NCI-H82 treated with DMSO at 0.1 percent for 48 hours (cell line): ENCODE data around the gene C10orf53.

Experiments used
- DNase-seq: peaks from one replicate; lab custom pipeline; 2025; ENCODE audit not compliant: unreplicated experiment; lab: John Stamatoyannopoulos, UW

Gene C10orf53, protein sequence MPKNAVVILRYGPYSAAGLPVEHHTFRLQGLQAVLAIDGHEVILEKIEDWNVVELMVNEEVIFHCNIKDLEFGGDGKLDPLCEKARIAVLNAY

DNA sequence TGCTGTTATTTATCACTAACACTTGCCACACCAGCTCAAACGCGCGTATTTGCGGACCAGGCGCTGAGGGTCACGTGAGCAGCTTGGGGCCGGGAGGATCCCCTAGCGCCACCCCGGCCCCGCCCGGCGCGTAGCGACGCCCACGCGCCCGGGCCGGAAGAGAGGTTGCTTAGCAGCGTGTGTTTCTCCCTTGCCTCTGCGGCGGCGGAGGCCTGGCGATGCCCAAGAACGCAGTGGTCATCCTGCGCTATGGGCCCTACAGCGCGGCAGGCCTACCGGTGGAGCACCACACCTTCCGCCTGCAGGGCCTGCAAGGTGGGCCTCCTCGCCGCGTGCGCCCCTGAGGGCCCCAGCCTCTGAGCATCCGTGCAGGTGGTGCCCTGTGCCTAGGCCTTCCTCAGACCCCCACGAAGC lies at the start of gene C10orf53:
Gene C10orf53, plus strand, starts transcription at position 172 of the 414 bp plus-strand sequence. Its CDS starts 47 bp downstream, at position 219.
- peak; percentile 12 for DNase-seq

DNA sequence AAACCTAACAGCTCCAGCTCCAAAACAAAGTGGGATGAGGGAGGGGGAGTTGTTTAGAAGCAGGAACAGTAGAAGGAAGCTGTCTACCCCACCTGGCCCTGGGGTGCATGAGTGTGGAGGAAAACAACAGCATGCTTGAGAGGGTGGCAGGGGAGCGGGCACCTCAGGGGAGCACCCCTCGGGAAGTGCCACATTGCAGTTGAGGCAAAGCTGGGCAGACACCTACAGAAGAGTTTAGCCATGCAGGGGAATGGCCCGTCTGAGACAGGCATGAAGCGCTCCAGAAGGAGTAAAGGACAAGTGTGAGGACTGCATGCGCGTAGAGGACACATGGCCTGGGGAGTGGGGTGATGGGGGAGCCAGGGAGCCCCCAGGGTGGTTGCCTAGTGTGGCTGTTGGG lies 47.5 kb upstream of the C10orf53 start:
- DNase-seq: no peak

DNA sequence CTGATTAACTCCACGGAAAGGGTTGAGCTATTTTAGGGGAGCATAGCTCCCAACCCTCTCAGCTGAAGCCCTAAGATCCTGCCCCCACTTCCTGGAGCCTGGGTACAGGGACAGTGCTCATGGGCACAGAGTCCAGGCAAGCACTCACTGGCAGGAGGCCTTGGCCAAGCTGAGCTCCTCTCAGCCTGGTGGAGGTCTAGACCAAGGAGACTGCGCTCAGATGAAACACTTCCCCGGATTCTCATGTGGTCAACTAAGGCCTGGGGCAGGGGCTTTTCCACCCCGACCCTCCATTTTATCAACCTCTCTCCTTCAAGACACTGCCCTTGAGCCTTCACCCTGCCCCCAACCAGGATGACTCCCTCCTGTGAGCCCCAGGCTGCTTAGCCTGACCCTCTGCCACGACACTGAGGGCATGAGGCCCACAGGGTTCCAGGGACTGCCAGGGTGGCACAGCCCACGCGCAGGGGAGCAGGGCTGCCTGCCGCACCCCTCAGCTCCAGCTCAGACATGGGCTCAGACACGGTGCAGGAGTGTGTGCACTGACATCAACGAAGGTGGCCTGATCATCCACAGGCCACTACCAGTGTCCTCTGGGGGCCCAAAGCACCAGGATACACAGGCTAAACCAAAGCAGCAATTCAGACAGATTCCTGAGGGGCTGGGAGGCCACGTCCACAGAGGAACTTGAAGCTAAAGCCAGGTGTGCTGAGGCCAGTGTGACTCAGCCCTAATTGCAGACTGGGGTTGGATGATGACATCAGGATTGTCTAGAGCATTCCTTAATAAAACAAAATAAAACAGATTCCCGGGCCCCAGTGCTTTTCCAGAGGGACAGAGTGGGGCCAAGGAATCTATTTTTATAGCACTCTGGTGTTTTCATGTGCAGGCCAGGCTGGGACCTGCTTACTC lies 46.8 kb upstream of the C10orf53 start:
- no peak for DNase-seq

DNA sequence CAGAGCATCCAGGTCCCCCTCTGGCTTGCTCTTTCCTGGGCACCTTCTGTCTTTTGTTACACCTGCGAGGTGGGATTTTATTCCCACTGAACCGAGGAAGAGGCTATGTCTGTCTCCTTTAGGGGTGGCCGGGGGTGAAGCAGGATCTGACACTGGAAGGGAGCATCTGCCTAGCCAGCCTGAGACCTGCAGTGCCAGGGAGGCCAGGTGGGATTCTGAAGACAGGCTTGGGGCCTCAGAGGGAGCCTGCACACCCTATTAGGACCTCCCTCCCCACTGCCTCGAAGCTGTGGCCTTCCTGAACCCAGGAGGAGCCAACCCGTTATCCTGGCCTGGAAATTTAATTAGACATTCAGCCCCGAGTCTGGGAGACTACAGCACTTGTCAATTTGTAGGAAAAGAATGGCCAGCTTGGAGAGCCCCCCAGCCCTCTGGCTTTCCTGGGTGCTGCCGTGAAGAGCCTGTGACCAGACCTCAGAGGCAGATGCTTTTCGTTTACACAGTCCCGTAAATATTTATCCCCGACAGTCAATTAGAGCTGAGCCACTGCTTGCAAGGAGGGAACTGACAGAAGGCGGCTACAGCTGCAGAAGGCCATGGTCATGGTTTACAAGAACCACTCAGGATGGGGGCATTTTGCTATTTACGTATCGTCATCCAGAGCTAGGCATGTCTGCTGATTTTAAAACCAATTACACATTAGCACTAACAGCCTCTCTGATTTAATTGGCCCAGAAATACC lies 46.0 kb upstream of the C10orf53 start:
- DNase-seq: peak; percentile 83

DNA sequence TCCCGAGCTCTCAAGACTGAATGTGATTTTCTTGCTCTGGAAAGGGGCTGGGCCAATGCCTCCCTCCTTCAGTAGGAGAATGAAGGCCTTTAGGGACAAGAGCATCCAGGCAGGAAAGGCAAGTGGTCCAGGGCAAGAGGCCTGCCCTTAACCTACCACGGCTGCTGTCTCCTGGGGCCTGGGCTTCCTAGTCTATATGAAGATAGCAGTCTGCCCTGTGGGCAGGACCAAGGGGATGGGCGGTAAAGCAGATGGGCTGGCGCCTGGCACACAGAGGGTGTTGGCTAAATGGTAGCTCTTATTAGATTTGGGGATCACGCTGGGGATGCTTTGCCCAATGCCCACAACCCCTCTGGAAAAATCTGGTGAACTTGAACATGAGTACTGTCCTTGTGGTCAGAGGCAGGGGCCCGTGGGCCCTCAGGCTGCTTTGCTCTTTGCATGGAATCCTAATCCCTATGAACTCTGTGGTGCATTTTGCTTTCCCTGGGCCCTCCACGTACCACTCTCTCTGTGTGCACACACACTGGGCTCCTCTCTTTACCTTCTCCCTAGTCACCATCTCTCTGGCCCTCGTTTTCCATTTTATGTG lies 45.3 kb upstream of the C10orf53 start:
- DNase-seq: no peak

DNA sequence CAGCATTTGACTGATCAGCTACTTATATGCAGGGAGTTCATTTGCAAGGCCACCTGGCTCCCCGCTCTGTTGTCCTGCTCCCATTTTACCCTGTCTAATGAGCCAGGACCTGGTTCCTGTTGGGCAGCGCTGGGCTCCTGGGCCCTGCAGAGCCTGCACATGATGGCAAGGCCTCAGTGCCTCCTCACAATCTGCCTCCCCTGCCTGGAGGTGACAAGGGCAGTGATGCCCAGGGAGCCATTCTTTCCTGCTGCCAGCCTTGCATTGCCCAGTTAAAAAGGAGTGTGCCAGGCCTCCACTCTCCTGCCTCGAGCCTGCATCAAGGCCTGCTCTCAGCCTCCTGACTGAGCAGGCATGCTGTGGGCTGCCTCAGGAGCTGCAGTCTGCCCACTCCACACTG lies 37.1 kb upstream of the C10orf53 start:
- no peak for DNase-seq

DNA sequence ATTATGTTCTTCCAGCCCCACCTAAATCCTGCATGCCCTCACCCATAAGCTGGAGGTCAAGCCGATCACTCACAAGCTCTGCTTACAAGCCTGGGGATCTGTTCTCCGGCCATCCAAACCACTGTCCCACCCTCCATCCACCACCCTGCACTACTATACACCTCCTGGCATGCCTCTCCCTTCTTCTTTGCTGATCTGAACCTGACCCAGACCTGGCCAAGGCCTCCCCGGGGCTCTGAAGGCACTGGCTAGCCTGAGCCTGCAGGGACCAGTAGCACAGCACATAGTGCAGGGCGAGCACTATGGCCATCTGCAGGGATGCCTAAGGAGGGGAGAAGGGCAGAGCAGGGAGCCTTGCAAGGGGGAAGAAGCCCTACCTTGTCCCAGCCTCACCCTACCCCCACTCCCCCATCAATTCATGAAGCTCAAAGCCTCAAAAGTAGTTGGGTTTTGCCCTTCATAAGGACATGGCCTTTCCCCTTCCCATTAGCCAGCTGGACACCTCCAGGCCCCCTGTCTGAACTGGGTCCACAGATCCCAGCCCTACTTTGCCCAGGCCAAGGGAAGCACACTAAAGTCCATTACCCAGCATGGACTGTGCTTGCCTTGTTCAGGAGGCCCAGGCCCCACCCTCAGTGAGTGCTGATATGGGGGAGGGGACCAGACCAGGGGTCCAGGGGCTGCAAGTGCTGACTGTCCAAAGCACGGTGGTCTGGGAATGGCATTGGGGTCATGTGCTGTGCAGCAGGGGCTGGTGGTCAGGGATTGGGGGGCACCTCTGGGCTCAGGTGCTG lies 36.0 kb upstream of the C10orf53 start:
- DNase-seq: no peak

DNA sequence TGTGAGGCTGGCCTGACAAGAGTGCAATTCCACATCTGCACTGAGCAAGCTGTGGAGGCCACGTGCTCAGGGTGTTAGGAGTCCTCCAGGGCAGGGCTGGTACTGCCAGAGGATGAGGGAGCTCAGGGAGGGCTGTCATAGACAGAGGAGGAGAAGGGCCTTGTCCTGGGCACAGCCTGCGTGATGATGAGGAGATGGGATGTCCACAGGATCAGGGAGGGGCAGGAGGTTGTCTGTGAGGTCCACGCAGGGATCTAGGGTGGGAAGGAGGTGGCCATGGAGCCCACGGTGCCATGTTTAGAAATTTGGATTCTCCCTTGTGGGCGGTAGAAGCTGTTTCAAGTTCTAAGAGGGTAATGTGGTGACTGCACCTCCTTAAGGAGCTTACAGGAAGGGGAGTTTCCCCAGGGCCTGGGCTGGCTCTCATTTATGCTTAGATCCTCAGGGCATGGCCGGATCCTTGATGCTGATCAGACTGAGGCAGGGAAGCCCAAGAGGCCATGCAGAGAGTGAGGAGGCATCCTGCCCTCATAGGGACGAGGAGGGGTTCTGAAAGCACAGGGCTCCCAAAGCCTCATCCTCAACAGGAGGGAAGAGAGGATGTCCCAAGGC lies 35.3 kb upstream of the C10orf53 start:
- no peak for DNase-seq

DNA sequence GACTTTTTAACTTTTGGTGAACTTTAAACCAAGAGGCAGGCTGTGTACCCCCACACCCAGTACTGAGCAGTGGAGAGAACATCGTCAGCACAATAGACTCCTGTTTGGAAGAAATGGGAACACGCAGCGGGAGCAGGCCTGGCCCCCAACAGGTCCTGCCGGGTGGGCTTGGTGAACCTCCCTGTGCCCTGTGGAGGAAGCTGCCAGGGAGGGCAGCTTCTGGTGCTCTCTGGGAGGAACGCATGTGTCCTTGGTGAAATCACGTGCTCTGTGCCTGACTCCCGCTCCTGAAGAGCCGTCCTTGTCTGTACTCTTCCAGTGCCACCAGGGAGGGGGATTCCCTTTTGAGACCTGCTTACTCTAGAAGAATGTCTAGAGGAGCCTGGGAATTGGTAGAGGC lies 34.0 kb upstream of the C10orf53 start:
- no peak for DNase-seq

DNA sequence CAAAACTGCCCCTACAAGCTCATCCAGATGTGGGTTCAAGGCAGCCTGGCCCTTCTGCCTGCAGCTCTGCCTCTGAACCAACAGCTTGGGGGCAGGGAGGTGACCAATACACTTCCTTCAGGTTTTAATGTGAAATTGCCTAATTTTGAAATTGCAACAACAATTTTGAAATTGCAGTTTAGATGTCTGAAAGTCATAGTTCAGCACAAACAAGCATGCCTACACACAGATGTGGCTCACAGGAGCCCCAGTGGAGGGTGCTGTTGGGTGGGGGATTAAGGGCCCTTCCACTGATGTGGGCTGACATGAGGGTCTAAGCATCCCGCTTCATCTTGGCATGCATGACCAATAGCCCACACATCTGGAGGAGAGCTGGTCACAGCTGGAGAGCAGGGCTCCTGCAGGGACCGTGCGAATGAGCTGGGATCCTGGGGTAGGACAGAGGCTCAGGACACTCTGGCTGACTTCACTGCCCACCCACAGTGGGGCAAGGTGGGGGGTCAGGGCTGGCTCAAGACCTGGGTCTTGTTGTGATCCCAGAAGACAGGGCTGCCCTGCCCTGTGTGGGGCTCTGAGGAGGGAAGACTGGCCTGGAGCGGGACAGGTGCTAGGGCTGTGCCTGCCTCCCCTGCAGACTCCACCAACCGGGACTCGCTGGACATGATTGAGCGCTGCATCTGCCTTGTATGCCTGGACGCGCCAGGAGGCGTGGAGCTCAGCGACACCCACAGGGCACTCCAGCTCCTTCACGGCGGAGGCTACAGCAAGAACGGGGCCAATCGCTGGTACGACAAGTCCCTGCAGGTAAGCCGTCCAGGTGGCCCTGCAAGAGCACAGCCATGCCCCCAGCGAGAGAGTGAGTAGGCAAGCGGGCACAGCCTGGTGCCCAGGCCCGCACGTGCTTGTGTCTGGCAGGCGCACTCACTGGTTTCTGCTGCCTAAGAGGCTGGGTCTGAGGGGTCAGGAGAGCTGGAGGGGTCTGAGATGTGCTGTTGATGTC lies 33.3 kb upstream of the C10orf53 start:
- DNase-seq: no peak

DNA sequence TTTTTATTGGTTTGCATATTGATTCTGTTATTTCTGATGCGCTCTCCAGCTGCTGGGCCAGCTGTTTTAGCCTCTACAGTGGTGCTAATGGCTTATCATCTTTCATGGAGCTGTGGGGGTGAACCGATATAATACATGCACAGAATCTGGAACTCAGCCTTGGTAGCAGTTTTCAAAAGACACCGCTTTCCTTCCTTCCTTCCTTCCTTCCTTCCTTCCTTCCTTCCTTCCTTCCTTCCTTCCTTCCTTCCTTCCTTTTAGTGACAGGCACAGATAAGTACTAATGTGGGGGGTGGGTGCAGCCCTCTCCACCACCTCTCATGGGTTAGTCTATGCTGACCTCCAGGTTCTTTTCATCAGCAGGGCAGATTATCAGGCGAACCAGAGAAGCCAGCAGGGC lies 31.9 kb upstream of the C10orf53 start:
- no peak for DNase-seq

DNA sequence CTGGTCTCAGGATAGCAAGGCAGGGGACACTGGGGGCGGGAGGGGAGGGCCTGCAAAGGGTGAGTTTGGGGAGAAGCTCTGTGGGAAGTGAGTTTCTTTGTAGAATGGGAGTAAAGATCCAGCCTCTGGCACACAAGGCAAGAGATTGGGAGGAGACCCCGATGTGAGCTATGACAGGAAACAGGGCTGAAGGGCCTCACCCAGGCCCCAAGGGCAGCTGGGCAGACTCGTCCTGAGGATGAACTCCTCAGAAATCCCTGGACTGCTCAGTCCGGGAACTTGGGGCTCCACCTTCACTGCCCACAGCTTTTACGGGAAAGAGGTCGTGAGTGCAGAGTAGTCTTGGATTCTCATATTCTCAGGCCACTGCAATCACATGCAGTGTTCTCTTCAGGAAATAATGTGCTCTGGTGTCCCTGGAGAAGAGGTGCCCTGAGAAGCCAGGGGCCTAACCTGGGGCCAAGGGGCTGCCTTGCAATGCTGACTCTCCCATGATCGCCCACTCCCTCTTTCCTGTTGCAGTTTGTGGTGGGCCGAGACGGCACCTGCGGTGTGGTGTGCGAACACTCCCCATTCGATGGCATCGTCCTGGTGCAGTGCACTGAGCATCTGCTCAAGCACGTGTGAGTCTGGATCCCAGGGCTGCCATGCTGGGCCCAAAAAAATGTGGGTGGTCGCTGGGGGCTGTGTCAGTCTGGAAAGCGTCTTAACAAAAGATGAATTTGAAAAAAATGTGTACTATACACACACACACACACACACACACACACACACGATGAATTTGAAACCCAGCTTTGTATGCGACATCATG lies 31.3 kb upstream of the C10orf53 start:
- no peak for DNase-seq

DNA sequence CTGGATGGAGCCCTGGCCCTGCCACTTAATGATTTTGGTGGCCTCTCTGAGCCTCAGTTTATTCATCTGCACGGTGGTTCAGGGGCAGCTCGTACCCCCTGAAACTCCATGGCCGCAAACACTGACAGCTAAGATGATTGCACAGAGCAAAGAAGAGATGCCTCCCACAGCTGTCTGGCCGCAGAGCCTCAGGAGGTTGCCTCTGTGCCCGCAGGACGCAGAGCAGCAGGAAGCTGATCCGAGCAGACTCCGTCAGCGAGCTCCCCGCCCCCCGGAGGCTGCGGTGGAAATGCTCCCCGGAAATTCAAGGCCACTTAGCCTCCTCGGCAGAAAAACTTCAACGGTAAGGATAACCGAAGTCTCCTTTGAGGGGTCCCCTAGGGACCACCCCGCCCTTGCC lies 30.2 kb upstream of the C10orf53 start:
- DNase-seq: no peak

DNA sequence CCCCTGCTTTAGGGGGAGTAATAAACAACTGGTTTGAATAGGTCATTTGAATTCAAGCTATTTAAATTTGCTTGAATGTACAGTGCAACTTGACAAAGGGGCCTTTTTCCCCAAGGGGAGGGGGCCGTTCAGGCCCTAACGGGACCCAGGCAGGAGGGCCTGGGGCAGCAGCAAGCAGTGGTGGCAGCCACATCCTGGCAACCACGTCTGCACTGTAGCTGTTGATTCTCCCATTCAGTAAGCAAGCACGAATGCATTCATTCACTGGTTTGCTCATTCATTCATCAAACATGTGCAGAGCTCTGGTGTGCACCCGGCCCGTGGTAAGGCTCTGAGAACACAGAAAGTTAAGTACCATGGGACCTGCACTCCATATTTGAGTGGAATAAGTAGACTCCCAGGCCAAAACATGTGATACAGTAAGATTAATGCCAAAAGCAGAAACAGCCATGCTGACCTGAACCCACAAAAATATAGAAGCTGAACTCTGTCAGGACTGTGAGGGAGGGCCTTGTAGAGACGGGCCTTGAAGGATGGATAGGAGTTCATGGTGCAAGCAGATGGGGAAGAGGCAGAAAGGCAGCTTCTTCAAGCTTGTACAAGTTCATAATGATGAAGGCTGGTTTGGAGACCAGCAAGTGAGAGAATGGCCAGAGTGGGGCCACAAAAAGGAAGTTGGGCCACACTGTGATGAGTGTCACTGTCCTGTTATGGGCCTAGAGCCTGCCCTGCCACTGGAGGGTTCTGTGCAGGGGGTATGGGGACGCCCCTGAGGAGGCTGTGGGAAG lies 29.3 kb upstream of the C10orf53 start:
- no peak for DNase-seq

DNA sequence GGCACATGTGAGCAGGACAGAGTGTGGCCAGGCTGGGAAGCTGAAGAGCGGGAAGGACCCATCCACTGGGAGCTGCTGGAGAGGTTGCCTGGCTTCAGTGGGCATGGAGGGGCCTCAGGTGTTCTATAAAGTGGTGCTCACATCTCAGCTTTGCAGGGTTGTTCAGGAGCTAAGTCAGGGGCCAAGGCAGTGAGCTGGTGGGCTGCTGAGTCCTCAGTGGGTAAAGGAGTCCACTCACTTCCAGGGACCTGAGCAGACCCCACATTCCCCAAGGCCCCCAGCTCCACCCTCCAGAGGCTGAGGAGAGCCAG lies 28.8 kb upstream of the C10orf53 start:
- DNase-seq: no peak

DNA sequence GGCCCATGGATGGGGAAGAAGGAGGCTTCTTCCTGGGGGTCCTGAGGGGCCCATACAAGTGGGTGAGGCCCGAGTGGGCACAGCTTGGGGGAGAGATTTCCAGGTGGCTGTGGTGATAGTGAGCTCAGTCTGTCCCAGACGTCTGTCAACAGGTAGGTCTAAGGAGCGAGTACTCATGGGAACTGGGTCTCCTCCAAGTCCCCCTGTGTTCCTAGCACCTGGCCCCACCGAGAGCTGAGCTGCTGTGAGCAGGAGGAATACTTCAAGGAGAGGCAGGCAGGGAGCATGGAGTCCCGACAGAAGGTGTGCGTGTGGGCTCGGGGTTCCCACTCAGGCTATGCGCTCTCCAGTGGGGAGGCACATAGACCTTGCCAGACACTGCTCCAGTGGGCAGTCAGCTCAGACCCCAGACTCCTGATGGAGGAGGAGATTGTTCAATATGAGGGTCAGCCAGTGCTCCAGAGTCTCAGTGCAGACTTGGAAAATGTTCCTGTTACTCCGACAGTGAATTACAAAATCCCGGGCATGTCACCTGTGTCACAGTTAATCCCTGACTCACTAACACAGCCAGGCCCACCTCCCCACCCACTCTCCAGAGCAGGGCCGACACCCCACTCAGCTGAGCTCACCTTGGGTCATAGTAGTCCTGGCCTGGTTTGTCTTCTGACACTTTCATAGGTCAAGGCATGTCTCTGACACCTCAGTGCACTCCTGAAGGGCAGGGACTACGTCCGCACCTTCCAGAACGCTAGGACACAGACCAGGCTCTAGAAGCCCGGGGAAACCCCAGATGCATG lies 28.2 kb upstream of the C10orf53 start:
- no peak for DNase-seq

DNA sequence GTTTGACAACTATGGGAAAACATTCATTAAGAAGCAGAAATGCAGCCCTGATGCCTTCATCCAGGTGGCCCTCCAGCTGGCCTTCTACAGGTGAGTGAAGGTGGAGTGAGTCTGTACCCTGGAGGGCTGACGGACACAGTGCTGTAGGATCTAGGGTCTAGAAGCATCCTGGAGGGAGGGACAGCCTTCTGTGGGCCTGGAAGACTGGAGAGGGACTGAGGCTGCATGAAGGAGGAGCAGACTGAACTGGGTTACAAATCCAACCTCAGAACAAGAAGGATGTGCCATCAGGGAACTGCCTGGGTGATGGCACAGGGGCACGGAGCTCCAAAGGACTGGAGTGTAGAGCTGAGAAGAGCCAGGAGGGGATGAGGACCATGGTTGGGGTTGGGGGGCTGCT lies 27.5 kb upstream of the C10orf53 start:
- DNase-seq: no peak
